ENCODE results near the gene SLC5A1. TPM values are rescaled to one million over a fixed set of nuclear protein-coding genes. Genes with fewer than 3 reads are reported as not detected.

Gene SLC5A1
- total RNA-seq, 2 experiments from 2014 or later = not detected

DNA sequence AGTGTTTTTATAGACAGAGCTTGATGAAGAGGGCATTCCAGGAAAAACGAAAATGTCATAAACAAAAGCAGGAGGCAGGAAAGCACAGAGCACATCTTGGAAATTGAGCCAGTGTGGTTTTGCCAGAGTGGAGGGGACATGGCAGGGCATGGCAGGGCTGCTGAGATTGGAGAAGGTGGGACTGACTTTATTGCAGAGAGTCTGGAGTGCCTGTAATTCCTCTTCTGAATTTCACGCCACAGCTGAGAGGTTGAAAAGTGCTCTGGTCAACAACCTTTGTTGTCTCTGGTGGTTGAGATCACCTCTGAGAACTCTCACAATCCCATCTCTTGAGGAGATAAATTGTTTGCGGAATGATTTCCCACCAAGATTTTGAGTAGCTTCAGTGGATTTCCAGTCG lies 16.4 kb downstream of the SLC5A1 start:
- no peak for DNase-seq
- Mint-ChIP-seq H3K4me3 (no peak overlapping the region), H3K9me3 (no peaks in the 10 kb centered on the region), H3K27me3 (peaks cover 55% of the 10 kb centered on the region), H3K4me1 (no peaks in the 10 kb centered on the region), H3K36me3 (ENCODE audit: low read depth) (no peaks in the 10 kb centered on the region), H3K27ac (no peak overlapping the region)
- CTCF ChIA-PET = no interaction called here
- POLR2A ChIA-PET = no interaction called here

DNA sequence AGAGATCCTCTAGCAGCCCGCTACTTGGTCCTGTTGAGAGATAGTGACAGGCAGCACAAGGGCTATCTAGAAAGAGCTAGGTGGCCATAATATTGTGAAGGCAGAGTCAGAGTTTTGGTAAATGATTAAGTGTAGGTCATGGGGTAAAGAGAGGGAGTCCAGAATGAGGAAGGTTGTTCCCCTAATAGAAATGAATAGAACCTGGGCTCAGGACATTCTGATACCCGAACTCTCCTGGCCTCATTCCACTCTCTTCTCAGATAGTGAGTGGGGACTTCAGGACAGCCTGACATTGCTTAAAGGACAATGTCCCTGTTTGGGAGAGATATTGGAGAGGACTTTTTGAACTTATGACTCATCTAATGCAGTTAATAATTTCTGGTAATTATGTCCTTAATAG lies 20.6 kb downstream of the SLC5A1 start:
- DNase-seq = no peak
- no peaks in the 10 kb centered on the region for H3K9me3 Mint-ChIP-seq
- H3K4me3 Mint-ChIP-seq = no peak overlapping the region
- H3K4me1 Mint-ChIP-seq = no peaks in the 10 kb centered on the region
- H3K36me3 Mint-ChIP-seq (ENCODE audit: low read depth) = no peaks in the 10 kb centered on the region
- ChIA-PET CTCF (interaction anchor here (1.2 kb wide), 1 partner anchor 93 kb away, joined by 3 read pairs; no protein-coding TSS in a partner anchor), POLR2A (no interaction called here)
- H3K27ac Mint-ChIP-seq = no peak overlapping the region
- H3K27me3 Mint-ChIP-seq = peaks cover 57% of the 10 kb centered on the region

DNA sequence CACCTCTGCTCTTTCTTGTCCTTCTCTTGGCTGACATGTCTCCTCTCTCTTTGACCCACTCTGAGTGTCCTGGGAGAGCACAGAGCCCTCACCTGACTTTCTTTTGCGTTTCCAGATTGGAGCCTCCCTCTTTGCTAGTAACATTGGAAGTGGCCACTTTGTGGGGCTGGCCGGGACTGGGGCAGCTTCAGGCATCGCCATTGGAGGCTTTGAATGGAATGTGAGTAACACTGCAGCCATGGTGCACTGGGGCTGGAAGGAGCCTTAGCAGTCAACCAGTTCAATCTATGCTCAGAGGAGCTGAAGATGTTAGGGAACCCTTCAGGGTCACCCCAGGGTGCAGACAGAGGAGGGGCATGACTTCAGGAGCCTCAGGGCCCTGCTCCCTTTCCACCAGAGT lies 23.8 kb downstream of the SLC5A1 start:
- Mint-ChIP-seq H3K27me3 (peaks cover 55% of the 10 kb centered on the region), H3K27ac (no peak overlapping the region), H3K9me3 (no peaks in the 10 kb centered on the region), H3K4me1 (no peaks in the 10 kb centered on the region), H3K36me3 (ENCODE audit: low read depth) (no peaks in the 10 kb centered on the region), H3K4me3 (no peak overlapping the region)
- no peak for DNase-seq
- CTCF ChIA-PET = no interaction called here
- POLR2A ChIA-PET = no interaction called here

DNA sequence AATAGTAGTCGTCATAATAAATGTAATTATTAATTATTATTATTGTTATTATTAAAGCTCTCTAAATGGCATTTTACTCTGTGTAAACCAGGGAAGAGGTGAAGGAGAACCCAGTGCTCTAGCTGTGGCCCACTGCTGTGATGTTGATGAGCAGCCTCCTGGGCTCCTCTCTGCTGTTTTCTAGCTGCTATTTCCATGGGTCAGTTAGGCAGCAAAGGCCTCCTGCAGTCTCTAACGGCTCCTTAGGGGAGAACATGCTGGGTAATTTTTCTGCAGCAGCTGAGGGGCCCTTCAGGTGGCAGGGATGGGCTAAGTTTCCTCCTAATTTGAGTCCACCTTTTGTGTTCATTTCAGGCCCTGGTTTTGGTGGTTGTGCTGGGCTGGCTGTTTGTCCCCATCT lies 24.6 kb downstream of the SLC5A1 start:
- Mint-ChIP-seq H3K4me1 (no peaks in the 10 kb centered on the region), H3K27me3 (peaks cover 56% of the 10 kb centered on the region), H3K27ac (no peak overlapping the region), H3K4me3 (no peak overlapping the region), H3K36me3 (ENCODE audit: low read depth) (no peaks in the 10 kb centered on the region), H3K9me3 (no peaks in the 10 kb centered on the region)
- no peak for DNase-seq
- POLR2A ChIA-PET = no interaction called here
- CTCF ChIA-PET = no interaction called here

DNA sequence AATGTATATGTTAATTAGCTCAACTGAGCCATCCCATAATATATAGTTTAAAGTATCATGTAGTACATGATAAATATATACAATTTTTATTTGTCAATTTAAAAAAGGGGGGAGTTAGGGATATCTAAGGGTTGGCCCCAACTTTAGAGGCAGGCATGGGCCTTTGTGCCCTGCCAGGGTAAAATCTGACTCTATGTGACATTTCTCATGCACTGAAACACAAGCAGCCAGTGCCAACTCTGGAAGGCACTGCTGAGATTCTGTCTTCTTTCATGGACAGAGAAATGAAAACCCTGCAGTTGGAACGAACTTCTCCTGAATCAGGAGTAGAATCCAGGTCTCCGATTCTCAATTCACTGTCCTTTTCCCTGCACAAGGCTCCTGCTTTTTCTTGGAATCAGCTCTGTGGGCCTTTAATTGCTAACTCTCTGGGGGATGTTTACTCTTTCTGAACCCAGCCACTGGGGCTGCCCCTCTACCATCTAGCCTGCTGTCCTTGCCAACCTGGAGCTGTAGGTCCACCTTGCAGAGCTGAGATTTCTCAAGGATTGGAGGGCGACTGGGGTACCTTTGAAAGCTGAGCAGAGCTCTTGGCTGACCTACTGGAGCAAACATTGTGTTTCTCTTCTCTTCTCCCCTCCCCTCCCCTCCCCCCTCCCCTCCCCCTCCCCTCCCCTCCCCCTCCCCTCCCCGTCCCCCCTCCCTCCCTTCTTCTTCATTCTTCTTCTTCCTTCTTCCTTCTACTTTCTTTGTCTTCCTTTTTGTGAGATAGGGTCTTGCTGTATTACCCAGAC lies 26.7 kb downstream of the SLC5A1 start:
- Mint-ChIP-seq H3K4me1 (no peaks in the 10 kb centered on the region), H3K36me3 (ENCODE audit: low read depth) (no peaks in the 10 kb centered on the region), H3K9me3 (no peaks in the 10 kb centered on the region), H3K27ac (no peak overlapping the region), H3K27me3 (peaks cover 48% of the 10 kb centered on the region), H3K4me3 (no peak overlapping the region)
- ChIA-PET POLR2A (interaction anchor here (0.6 to 1.3 kb wide), 2 partner anchors 64 to 196 kb away, joined by 3 to 4 read pairs; no protein-coding TSS in a partner anchor), CTCF (interaction anchor here (0.5 kb wide), 1 partner anchor 148 kb away, joined by 4 read pairs; no protein-coding TSS in a partner anchor)
- no peak for DNase-seq

DNA sequence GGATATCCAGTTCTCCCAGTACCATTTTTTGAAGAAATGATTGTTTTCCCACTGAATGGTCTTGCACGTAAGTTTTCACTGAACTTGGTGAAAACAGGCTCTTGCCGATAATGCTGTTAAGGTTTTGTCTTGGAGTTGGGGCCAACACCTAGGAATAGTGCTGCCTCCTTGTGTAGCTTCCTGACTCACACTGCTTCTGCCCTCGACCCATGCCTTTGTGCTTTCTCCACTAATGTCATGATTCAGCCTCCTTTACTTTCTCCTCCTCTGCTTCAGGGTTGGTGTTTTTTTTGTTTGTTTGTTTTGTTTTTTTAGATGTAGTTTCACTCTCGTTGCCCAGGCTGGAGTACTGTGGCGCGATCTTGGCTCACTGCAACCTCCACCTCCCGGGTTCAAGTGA lies 30.2 kb downstream of the SLC5A1 start:
- DNase-seq = no peak
- ChIA-PET CTCF (no interaction called here), POLR2A (no interaction called here)
- H3K36me3 Mint-ChIP-seq (ENCODE audit: low read depth) = no peaks in the 10 kb centered on the region
- H3K9me3 Mint-ChIP-seq = no peaks in the 10 kb centered on the region
- H3K4me3 Mint-ChIP-seq = no peak overlapping the region
- no peak overlapping the region for H3K27ac Mint-ChIP-seq
- H3K27me3 Mint-ChIP-seq = peaks cover 50% of the 10 kb centered on the region
- no peaks in the 10 kb centered on the region for H3K4me1 Mint-ChIP-seq

DNA sequence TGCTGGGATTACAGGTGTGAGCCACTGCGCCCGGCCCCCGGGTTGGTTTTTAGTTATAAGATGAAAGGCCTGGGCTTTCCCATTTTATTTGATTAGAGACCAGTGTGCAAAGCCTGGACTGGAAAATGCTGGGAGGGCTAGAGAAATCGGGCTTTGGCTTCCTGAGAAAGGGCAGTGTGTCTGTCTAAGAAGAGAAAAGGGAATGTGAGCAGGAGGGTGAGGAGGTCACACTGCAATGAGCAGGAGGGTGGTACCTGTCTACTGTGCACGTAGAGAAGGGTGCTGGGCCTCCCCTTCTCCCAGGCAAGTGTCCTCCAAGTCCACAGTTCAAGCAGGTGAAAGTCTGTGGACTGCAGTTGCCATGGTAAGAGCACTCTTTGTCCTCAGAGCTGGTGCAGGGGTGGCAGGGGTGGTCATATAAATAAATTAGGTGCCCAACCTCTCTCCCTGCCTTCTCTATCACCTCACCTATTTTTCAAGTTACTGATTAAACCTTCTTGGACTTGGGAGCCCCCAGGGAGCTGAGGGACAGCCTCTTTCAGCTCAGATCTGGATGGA lies 30.8 kb downstream of the SLC5A1 start:
- H3K27me3 Mint-ChIP-seq = peaks cover 47% of the 10 kb centered on the region
- ChIA-PET CTCF (no interaction called here), POLR2A (no interaction called here)
- no peaks in the 10 kb centered on the region for H3K9me3 Mint-ChIP-seq
- no peak overlapping the region for H3K27ac Mint-ChIP-seq
- no peak overlapping the region for H3K4me3 Mint-ChIP-seq
- no peak for DNase-seq
- no peaks in the 10 kb centered on the region for H3K4me1 Mint-ChIP-seq
- no peaks in the 10 kb centered on the region for H3K36me3 Mint-ChIP-seq (ENCODE audit: low read depth)

DNA sequence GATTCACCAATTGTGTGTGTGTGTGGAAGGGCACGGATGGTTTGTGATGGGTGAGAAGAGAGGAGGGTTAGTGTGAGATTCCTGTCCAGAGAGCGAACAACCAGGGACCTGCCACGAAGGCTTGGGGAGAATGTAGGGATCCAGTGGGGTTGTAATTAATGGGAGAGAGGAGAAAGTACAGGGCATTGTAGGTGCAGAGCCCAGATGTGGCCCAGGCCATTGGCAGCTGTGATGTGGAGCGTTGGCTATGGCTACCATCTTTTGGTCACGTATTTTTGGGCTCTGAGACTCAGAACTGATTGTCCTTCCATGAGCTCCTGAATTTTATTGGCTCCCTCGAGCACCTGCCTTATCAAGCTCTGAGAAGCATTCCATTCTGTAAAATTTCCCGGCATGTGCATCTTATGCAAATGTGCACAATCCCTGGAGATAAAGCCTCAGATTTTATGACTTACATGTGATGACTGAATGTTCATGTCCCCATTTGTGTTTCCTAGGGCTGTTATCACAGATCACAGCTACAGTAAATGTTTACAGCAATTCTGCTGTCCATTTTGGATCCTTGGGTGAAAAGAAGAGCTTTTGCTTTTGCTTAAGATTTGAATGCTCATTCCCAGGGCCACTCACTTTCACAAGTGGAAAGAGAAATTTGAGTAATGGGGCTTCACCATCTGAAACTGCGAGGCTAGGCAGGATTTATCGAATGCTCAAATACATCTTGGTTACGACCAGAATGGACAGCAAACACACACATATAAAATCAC lies 33.1 kb downstream of the SLC5A1 start:
- no peak overlapping the region for H3K27ac Mint-ChIP-seq
- H3K4me1 Mint-ChIP-seq = no peaks in the 10 kb centered on the region
- ChIA-PET POLR2A (no interaction called here), CTCF (no interaction called here)
- peaks cover 49% of the 10 kb centered on the region for H3K27me3 Mint-ChIP-seq
- no peaks in the 10 kb centered on the region for H3K9me3 Mint-ChIP-seq
- H3K4me3 Mint-ChIP-seq = no peak overlapping the region
- no peaks in the 10 kb centered on the region for H3K36me3 Mint-ChIP-seq (ENCODE audit: low read depth)
- DNase-seq = no peak

DNA sequence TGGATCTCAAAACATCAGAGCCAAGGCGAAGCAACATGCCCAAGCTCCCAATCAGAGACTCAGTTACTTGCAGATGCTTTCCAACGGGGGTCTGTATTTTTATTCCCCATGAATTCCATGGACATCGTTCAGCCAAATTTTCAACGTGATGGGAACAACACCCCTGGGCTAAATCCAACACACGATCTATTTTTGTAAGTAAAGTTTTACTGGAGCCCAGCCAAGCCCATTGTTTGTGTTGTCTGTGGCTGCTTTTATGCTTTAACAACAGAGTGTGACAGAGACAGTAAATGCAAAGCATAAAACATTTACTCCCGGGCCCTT lies 33.7 kb downstream of the SLC5A1 start:
- no peaks in the 10 kb centered on the region for H3K9me3 Mint-ChIP-seq
- H3K27ac Mint-ChIP-seq = no peak overlapping the region
- H3K27me3 Mint-ChIP-seq = peaks cover 45% of the 10 kb centered on the region
- ChIA-PET CTCF (no interaction called here), POLR2A (no interaction called here)
- no peaks in the 10 kb centered on the region for H3K4me1 Mint-ChIP-seq
- no peaks in the 10 kb centered on the region for H3K36me3 Mint-ChIP-seq (ENCODE audit: low read depth)
- H3K4me3 Mint-ChIP-seq = no peak overlapping the region
- DNase-seq = no peak

DNA sequence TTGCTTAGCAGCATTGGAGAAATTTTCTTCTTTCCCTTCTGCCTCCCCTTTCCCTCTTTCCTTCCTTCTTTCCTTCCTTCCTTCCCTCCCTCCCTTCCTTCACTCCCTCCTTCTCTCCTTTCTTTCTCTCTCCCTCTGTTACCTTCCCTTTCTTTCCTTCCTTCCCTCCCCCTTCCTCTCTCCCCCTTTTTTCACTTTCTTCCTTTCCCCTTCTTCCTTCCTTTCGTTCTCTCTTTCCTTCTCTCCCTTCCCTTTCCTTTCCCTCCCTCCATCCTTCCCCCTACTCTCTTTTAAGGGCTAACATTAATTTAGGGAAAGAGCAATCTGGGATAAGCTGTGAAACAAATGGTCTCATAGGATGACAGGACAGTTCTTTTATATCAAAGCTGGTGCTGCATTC lies 34.1 kb downstream of the SLC5A1 start:
- Mint-ChIP-seq H3K4me3 (no peak overlapping the region), H3K36me3 (ENCODE audit: low read depth) (no peaks in the 10 kb centered on the region), H3K4me1 (no peaks in the 10 kb centered on the region), H3K27ac (no peak overlapping the region), H3K27me3 (peaks cover 42% of the 10 kb centered on the region), H3K9me3 (no peaks in the 10 kb centered on the region)
- ChIA-PET CTCF (interaction anchor here (0.7 kb wide), 2 partner anchors 99 to 113 kb away, joined by 4 read pairs; no protein-coding TSS in a partner anchor), POLR2A (no interaction called here)
- DNase-seq = no peak

DNA sequence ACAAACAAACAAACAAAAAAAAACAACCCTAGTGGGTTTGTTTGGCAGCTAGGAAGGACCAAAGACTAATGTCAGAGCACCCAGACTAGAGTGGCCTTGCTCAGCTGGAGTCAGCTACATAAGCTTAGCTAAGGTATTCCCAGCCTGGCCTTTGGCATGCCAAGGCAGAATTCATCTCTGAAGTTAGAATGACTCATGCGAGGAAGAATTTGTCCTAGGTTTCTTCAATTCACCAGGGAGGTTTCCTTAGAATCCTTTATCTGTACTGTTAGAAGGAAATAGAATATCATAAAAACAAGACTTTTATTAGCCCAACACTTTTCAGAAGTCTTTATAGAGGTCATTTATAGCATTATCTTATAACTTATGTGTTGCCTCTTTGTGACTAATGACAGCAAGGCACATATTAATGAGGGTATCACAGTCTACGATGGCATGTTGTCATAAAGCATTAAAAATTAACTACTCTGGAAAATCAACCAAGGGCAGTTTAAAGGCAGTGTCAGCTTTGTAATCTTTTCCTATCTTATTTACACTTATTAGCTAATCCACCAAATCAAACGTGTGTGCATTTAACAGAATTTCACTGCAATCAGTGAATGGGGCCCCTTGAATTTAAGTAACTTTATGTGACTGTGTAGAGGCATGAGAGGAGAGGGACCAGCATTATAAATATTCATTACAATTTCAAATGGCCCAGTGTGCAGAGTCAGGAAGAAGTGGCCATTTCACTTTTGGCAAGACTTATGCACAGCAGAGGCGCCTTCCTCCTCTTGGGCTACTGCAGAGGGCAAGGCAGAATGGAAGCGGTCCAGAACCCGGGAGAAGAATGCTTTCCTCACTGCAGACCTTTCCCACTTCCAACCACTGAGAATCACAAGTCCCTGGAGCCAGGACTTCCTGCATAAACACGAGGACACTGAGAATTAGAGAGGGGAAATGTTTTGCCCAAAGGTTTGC lies 36.3 kb downstream of the SLC5A1 start:
- H3K27me3 Mint-ChIP-seq = peaks cover 31% of the 10 kb centered on the region
- peaks cover 4% of the 10 kb centered on the region for H3K4me1 Mint-ChIP-seq
- no peak for DNase-seq
- no peaks in the 10 kb centered on the region for H3K36me3 Mint-ChIP-seq (ENCODE audit: low read depth)
- no peak overlapping the region for H3K4me3 Mint-ChIP-seq
- H3K27ac Mint-ChIP-seq = no peak overlapping the region
- ChIA-PET POLR2A (no interaction called here), CTCF (interaction anchor here (3.3 to 4.9 kb wide), 2 partner anchors 101 to 109 kb away, joined by 14 to 39 read pairs; no protein-coding TSS in a partner anchor)
- no peaks in the 10 kb centered on the region for H3K9me3 Mint-ChIP-seq

DNA sequence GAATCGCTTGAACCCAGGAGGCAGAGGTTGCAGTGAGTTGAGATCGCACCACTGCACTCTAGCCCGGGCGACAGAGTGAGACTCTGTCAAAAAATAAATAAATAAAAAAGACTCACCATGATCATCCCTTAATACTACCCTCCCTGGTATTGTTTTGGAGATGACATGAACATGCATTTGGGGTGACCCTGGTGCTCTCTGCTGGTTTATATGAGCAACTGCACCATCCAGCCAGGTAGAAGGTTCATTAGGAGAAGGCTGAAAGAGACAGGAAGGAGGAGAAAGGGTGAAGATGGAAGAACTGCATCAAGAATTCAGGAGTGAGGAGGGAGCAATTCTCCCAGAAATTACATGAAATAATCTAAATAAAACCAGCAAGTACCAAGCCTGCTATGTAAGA lies 37.8 kb downstream of the SLC5A1 start:
- ChIA-PET CTCF (interaction anchor here (1.1 to 4.9 kb wide), 4 partner anchors 24 to 110 kb away, joined by 3 to 39 read pairs (median 8); no protein-coding TSS in a partner anchor), POLR2A (no interaction called here)
- Mint-ChIP-seq H3K27ac (no peak overlapping the region), H3K4me3 (no peak overlapping the region), H3K36me3 (ENCODE audit: low read depth) (no peaks in the 10 kb centered on the region), H3K27me3 (peaks cover 24% of the 10 kb centered on the region), H3K9me3 (no peaks in the 10 kb centered on the region), H3K4me1 (peaks cover 4% of the 10 kb centered on the region)
- DNase-seq = peak; percentile 34

DNA sequence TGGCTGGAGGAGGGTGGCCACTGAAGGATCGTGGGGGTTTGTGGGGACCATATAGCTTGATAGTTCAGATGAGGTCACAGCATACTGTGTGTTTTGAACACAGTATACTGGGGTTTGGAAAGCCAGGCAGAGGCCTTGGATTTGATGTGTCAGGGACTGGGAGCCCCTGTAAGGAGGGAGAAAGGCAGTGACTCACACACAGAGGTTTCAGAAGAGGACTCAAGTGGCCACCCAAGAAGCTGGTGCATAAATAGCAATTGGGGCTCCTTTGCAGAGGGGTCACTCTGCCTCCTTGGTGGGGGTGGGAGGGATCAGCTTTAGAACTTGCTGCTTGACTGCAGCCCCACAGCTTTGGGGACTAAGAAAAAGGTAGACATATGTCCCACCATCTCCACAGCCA lies 39.3 kb downstream of the SLC5A1 start:
- peaks cover 4% of the 10 kb centered on the region for H3K4me1 Mint-ChIP-seq
- no peak overlapping the region for H3K27ac Mint-ChIP-seq
- no peaks in the 10 kb centered on the region for H3K9me3 Mint-ChIP-seq
- H3K36me3 Mint-ChIP-seq (ENCODE audit: low read depth) = no peaks in the 10 kb centered on the region
- no peak overlapping the region for H3K4me3 Mint-ChIP-seq
- peaks cover 26% of the 10 kb centered on the region for H3K27me3 Mint-ChIP-seq
- ChIA-PET CTCF (interaction anchor here (1.1 to 4.9 kb wide), 4 partner anchors 22 to 112 kb away, joined by 3 to 39 read pairs (median 8); no protein-coding TSS in a partner anchor), POLR2A (no interaction called here)
- no peak for DNase-seq

Data from activated CD4-positive, alpha-beta memory T cell treated with anti-CD3 and anti-CD28 coated beads, Interleukin-2, amount 10 ng/mL, durations not matched to agents 7 days and 5 days (primary cell).